GM18951 (cell line): Measurements from ENCODE around the gene PRRT3.
"Not testable (repeated sequence)": the region's sequence is repeated elsewhere in the genome, so short reads cannot be mapped to it uniquely, and the experiment has no call there.

Source experiments
- POLR2A ChIP-seq: IDR thresholded peaks from 4 replicates; pipeline ENCODE4 v1.6.1; 2011; ENCODE audit warnings: mild to moderate bottlenecking; ENCODE audit not compliant: insufficient read length, insufficient read depth; ENCODE audit errors: extremely low read depth
- in situ Hi-C: fragments of 300-500 bp; cut with MboI; formaldehyde crosslinking; loops from one replicate; pipeline ENCODE4 v1.12.0; 2022; ENCODE audit warnings: low sequenced_read_pairs, mixed read lengths, inconsistent platforms; ENCODE audit not compliant: unreplicated experiment

Gene PRRT3

DNA sequence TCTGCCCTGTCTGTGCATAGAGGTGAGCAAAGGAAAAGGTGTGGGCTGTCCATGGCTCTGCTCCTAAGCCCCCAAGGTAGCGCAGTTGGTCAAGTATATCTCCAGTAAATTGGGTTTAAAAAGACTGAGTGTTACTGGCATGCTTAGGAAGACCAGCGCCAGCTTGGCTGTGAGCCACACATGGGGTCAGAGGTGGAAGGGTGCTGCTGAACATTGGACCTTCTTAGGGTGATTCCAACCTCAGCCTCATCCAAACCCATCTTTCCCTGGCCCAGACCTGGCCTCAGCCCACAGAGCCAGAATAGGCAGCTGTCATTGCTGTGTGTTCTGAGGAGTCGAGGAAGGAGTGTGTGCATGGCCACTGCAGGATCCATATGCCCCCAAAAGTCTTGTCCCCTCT is 43.9 kb downstream of the PRRT3 start:
- no peak for TF ChIP-seq POLR2A
- in situ Hi-C loops, result no loop called here

DNA sequence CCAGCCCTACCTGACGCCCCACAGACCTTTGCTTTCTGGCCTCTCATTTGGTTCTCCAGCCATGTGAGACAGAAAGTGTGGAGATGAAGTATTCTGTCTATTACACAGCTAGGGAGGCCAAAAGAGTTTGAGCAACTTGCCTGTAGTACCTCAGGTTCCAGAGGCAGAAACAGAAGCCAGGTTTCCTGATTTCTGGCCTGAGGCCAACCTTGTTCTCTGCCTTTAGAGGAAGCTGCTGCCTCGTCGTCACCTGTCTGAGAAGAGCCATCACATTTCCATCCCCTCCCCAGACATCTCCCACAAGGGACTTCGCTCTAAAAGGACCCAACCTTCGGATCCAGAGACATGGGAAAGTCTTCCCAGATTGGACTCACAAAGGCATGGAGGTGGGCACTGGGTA is 45.7 kb downstream of the PRRT3 start:
- TF ChIP-seq POLR2A, result no peak
- in situ Hi-C loops, result no loop called here

DNA sequence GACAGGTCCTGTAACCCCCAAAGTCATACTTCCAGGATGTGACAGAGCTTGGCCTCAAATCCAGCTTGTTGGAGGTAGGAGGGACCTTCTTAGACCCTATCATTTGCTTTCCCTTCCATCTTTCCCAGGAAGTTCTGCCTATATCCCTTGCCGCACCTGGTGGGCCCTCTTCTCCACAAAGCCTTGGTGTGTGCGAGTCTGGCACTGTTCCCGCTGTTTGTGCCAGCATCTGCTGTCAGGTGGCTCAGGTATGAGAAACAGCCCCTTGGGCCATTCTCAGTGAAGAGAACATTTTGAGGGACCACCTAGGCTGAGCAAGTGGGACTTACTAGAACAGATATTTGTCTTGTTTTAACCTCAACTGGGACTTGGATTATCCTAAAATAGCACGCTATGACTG is 48.3 kb downstream of the PRRT3 start:
- in situ Hi-C loops, result no loop called here
- TF ChIP-seq POLR2A, result no peak

DNA sequence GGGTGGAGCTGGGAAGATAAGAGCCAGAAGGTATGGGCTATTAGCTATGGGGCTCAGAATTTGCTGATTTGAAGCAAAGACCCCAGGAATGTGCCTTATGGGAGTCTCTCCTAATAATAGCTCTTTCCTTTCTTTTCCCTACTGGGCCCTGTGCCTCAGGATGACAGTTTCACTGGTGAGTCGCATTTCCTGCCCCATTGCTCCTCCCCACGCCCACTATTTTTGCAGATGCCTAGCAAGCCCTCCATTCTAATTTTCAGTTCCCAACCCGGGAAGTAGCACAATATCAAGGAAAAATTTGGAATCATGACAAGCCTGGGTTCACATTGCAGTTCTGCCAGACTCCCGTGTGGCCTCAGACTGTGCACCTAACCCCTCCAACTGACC is 49.0 kb downstream of the PRRT3 start:
- in situ Hi-C loops, result no loop called here
- TF ChIP-seq POLR2A, result no peak

DNA sequence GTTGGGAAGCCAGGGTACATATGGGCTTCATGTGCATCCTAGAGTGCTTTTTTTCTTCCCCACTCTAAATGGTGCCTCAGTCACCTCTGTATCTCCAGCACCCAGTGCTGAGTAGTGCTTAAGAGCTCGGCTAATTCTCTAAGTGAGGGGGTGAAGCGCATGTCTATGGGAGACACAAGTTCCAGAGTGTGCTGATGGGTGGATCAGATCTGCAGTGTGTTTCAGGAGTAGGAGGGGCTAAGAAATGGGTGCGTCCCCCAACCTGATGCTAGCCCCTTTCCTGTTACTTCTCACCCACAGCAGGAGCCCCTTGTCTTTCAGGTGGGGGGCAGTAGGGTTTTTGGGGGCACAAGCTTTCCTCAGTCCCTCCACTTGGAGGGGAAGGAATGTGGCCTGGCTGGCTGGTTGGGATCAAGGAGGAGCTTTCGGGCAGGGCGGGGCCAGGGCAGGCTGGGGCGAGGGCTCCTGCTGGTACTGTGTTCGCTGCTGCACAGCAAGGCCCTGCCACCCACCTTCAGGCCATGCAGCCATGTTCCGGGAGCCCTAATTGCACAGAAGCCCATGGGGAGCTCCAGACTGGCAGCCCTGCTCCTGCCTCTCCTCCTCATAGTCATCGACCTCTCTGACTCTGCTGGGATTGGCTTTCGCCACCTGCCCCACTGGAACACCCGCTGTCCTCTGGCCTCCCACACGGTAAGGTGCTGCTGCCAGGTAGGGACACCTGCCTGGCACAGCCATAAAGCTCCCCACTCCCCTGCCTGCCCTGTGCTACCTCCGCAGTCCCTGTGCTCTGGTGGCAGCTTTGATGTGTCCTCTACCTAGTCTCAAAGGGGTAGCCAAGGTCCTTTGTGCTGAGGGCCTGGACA is 49.6 kb downstream of the PRRT3 start, which contains the start of gene IL17RE:
TSS of gene IL17RE (plus strand) at position 477 of the 866 bp plus-strand sequence. CDS start at position 562, 85 bp downstream.
- no peak for TF ChIP-seq POLR2A
- in situ Hi-C loops, result no loop called here

DNA sequence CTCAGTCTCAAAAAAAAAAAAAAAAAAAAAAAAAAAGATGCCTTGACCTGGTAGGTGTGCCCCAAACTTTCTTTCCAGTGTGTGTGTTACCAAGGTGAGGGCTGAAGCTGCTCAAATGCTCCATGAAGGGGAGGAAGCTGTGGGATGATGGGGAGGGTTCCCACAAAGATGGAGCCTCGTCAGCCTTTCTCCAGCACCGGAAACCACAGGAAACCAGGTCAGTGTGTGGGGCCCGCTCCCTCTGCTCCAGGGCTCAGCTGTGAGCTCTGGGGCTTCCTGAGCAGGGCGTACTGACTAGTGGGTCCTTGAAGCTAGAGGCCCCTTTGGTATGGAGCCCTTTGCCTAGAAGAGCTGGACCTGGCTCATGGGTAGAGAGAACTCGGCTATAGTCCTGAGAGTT is 50.2 kb downstream of the PRRT3 start:
- no peak for TF ChIP-seq POLR2A
- in situ Hi-C loops, result no loop called here

DNA sequence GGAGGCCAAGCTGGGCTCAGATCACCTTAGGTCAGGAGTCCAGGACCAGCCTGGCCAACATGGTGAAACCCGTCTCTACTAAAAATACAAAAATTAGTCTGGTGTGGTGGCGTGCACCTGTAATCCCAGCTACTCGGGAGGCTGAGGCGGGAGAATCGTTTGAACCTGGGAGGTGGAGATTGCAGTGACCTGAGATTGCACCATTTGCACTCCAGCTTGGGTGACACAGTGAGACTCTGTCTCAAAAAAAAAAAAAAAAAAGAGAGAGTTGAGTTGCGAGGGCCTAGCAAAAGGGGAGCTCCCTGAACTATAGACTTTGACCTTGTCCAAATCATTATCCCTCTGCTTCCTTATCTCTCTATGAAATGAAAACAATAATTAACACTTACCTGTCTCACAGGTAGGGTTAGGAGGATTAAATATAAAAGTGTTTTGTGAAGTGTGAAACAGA is 51.2 kb downstream of the PRRT3 start:
- in situ Hi-C loops, result not testable (repeated sequence)

DNA sequence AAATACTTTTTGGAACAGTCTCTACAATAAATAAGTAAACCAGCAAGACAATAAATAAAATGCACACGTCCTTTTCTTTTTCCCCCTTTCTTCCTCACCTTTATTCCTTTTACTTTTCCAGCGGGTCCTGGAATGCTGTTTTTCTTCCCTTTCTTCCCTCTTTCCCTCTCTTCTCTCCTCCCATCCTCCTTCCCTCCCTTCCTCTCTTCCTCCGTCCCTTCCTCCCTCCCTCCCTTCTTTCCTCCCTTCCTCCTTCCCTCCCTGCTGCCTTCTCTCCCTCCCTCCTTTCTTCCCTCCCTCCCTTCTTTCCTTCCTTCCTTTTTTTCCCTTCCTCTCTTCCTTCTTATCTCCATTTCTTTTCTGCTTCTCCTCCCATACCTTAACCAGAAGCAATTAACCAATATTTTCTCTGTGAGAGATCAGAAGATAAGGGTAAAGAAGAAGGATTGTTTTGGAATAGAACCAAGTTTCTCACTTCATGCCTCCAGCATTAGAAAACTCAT is 52.9 kb downstream of the PRRT3 start:
- no peak for TF ChIP-seq POLR2A
- in situ Hi-C loops, result no loop called here

DNA sequence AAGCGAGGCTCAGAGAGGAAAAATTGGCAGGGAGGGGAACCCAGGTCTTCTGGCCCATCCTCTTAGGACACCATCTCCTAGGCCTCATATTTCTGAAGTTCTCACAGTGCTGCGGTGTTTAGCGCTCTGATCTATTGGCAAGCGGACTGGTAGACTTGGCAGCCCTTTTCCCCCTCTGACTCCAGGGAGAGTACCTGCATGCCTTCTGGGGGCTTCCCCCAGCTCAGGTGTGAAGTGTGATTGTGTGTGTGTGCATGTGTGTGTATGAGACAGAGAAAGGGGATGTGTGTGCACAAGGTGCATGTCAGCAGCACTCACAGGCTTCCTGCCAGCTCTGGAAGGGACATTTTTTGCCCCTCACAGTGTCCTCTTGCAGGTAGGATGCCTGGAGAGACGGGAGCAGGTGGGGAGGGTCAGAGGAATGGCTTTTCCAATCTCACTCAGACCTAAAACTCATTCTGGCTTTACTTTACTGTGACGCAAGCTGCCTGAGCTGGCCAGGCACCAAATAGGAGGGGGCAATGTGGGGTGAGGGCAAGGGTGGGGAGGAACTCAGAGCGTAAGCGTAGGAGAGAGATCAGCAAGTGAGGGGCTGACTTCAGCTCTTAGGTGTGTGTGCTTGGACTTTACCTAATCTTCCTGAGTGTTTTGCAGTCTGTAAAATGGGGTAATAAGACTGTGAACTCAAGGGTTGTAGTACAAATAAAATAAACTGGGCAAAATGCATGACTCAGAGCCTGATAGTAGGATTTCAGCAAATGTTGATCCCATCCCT is 53.6 kb downstream of the PRRT3 start:
- in situ Hi-C loops, result no loop called here
- TF ChIP-seq POLR2A, result no peak

DNA sequence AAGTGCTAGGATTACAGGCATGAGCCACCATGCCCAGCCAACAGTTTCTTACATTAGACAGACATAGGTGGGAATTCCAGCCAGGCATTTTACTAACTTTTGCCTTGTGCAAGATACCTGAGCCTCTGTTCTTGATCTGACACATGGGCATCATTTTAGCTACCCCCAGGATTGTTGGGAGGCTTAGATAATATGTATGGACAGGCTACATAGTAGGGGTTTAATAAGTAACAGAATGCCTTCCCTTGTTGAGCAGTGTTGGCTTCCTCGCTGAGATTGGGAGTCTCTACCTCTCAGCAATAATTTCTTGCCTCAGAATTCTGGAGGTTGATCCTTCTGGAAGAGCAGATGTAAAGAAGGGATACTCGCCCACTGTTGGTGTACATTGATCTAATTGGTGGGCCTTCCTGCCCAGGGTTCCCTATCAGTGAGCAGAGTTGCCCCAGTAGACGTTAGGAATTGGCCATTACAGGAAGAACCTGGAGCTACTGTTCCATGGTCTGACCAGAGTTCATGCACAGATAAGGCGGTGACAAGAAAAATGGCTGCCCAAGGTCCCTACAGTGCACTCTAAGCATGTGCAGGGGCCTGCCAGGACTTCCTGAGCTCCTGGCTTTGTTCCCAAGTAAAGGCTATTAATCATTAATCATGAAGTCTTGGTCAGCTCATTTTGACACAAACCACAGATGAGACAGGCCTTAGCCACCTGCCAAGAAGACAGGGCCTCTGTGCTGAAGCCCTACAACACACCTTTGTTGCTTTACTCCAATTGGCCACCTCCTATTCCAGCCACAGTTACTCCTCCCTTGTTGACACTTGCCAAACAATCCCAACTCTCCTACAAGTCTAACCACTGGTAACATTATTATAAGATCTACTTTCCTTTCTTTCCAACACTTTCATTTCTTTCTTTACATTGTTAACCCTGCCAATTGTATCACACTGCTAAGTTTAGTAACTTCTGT is 54.5 kb downstream of the PRRT3 start:
- in situ Hi-C loops, result no loop called here
- no peak for TF ChIP-seq POLR2A

DNA sequence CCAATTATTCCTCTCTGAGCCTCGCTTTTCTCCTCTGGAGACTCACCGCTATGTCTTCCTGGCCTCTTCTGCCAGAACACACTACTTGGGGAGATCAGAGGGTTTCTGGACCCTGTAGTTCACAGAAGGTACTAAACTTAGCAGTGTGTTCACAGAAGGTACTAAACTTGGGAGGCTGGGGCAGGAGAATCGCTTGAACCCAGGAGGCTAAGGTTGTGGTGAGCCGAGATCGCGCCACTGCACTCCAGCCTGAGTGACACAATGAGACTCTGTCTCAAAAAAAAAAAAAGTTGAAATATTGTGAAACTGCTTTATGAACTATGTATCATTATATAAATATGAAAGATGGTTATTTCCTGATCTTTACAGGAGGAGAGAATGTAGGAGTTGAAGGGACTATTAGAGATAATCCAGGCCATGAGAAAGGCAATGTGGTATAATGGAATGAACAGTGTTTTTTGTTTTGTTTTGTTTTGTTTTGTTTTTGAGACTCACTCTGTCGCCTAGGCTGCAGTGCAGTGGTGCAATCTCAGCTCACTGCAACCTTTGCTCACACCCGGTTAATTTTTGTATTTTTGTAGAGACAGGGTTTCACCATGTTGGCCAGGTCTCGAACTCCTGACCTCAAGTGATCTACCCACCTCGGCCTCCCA is 55.3 kb downstream of the PRRT3 start:
- in situ Hi-C loops, result not testable (repeated sequence)

DNA sequence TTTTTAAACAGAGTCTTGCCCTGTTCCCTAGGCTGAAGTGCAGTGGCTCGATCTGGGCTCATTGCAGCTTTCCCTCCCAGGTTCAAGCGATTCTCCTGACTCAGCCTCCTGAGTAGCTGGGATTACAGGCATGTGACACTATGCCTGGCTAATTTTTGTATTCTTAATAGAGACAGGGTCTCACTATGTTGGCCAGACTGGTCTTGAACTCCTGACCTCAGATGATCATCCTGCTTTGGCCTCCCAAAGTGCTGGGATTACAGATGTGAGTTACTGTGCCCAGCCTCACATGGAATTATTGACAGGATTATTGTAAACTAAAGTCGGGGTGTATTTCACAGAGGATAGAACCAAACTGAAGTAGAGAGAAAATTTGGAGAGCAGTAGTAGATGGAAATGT is 56.5 kb downstream of the PRRT3 start:
- in situ Hi-C loops, result not testable (repeated sequence)
